Activated T-cell treated with anti-CD3 and anti-CD28 coated beads for 1 hour (primary cell): ENCODE results near the gene KAT6B.
"Not testable (repeated sequence)": the region's sequence is repeated elsewhere in the genome, so short reads cannot be mapped to it uniquely, and the experiment has no call there.

Experiments
- DNase-seq: peaks from one replicate; pipeline ENCODE4 v3.0.0-alpha.2; 2020; ENCODE audit warnings: low read depth

The KAT6B gene

DNA sequence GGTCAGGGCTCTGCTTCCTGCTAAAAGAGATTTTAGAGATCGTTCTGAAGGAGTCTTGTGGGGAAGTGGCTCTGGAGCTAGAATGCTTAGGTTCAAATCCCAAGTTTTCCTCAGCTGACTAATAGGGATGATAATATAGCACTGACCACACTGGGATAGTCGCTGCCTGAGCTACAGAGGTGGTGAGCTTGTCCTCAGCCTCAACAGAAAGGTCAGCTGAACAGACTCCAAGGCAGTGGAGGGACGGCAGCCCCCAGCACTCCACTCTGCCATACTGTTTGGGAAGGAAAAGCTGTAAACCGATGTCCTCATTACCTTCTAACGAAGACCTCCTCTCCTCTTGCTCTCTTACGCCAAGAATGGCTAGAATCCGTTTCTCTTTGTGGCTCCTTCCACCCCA, 36.2 kb downstream of the KAT6B start:
- DNase-seq = no peak

DNA sequence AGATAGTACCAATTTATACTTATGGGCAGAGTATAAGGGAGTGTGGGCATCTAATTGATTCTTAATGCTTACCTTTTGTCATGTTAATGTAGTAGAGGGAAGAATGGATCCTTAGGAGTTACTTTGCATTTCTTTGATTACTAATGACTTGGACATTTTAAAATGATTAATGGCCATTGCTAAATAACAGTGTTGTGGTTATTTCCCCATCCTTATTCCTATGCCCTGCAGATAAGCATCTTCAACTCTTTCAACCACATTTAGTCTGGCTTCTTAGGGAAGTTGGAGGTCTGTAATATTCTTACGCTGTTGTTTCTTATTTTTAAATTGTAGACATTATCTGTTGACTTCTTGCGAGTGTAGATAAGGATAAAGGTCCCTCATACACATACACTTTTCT, 37.2 kb downstream of the KAT6B start:
- DNase-seq = no peak

DNA sequence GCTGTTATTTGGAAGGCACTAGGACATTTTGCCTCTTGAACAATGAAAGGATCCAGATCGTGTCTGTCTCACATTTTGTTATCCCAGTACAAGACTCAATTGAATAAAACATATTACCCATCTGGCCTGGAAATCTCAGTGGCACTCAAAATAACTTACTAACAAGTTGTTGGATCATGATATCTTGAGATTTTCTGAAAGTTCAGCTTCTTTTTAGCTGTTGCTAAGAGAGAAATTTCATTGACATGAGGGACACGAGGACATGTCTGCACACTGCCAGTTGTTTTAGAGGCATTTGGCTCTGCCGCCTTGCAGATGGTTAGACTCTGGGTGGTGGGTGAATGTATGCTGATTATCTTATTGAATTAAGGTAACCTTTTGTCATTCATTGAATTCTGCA, 41.0 kb downstream of the KAT6B start:
- DNase-seq = no peak

DNA sequence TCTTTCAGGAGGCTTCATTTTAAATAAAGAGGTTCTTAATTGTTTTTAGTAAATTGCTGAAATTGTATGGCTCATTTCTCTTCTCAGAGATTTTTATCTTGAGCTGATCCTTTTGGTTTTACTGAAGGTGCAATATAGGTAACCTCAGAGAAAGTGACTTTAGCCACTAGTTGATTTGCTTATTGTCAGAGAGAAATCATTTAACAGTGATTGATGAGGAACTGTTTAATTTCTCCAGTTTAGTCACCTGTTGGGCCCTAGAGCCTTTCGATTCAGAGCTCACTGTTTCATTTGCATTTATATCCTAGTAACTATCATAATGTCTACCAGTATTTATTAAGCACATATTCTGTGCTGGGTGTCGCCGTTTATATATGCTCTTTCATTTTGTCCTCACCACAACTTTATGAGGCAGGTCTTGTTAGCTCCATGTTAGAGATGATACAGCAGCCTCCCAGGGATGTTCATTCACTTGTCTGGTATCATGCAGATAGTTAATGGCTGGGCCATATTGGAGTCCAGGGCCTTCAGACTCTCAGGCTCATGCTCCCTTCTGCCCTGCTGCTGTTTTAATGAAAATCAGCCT, 42.1 kb downstream of the KAT6B start:
- DNase-seq = no peak

DNA sequence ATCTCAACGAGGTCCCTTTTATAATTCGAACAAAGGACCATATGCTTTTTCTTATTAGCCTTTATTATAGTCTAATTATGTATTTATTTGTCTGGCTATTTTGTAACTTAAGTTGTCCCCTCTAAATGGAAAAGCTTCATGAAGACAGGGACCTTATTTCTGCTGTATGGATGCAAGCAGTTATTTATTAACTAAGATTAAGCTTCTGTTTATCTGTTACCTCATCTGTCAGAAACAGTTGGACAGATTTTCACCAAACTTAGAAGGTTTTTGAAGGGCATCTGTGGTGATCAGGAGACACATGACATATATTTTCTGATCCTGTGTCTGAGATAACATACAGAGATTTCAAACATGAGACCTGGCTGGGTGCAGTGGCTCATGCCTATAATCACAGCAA, 43.2 kb downstream of the KAT6B start:
- no peak for DNase-seq

DNA sequence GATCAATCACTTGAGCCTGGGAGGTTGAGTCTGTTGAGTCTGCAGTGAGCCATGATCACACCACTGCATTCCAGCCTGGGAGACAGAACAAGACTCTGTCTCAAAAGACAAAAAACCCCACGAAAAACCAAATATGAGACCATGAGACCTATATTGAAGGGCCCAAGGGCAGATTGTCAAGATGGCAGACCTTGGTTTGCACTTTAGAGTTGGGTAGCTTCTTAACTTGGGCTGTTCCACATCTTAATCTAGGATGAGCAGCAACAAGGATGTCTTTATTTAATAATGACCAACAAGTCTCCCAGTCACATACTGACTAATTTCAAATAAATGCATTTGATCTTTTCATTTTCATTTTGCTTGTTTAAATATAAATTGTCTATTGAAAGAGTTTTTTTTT, 43.8 kb downstream of the KAT6B start:
- no peak for DNase-seq

DNA sequence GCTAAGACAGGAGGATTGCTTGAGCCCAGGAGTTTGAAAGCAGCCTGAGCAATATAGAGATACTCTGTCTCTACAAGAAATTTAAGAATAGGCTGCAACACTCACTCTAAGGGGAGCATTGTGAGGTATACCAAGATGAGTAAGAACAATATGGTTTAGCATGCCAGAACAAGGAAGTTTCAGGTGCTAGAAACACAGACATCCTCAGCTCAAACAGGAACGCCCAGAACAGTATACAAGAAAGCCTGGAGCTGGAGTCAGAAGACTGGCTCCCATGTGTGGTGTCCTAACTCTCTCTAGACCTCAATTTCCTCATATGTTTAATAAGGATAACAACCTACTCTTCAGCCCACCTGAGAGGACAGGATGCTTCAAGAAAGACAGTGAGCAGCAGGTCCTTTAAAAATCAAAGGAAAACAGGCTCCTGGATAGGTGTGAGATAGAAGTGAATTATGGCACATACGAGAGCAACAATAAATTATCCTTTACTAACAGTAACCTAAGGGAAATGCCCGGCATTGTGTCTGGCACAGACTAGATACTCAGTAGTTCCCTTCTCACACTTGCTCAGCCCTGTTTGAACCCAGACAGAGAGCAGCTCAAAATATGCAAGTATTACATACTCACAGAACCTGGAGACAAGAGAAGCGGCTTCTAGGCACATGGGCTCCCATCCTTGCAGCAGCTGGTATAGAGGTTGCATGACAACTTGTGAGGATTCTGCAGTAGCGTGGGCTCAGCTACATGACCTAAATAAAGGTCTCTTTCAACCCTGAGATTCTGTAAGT, 45.4 kb downstream of the KAT6B start:
- no peak for DNase-seq

DNA sequence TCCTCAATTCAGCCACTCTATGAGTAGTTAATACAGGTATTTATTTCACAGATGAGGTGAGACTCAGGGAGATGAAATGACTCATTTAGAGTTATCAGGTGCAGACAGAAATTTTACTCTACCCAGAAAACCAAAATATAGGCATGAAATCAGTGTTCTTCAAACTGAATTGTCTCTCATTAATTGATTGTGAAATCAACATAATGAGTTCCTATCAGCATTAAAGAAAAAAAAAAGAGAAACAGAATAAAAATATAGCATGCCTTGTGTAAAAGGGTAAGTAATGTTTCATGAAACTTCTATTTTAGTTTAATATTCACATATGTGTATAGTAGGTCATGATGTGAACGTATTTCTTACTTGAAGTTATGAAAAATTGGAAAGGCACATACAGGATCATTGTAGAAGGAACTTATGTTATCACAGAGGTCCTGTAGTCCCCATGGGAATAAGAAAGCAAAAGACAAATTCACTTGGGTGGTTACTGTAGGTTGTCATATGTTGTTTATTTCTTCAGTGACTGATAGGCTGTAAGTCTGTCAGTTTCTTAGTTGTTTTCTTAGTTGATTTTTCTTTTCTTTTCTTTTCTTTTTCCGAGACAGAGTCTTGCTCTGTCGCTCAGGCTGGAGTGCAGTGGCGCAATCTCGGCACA, 47.5 kb downstream of the KAT6B start:
- DNase-seq = no peak

DNA sequence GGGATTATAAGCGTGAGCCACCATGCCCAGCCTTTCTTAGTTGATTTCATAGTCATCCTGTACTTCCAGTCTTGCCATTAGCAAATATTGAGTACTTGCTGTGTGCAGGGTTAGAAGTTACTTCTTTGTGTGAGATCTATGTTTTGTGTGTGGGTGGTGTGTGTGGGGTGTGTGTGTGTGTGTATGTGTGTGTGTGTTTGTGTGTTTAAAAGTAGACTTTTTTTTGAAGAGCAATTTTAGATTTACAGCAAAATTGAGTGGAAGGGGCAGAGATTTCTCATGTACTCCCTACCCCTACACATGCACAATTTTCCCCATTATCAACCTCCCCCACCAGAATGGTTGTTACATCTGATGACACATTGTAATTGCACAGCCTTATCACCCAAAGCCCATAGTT, 48.2 kb downstream of the KAT6B start:
- DNase-seq = no peak

DNA sequence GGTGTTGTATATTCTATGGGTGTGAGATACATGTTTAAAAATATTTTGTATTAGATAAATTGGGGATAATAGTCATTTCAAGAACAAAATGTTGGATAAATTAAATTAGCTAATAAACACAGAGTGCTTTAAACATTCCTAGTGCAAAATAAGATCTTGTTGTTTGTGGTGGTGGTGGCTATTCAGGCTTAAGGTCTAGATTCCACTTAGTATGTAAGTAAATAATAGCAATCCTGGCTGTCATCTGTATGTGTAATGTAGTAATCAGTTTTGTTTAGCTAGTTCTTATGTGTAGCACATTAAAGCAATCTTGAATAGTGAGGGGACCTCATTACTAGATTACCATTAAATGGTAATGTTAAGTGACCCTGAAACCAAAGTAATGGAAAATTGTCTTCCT, 48.7 kb downstream of the KAT6B start:
- no peak for DNase-seq

DNA sequence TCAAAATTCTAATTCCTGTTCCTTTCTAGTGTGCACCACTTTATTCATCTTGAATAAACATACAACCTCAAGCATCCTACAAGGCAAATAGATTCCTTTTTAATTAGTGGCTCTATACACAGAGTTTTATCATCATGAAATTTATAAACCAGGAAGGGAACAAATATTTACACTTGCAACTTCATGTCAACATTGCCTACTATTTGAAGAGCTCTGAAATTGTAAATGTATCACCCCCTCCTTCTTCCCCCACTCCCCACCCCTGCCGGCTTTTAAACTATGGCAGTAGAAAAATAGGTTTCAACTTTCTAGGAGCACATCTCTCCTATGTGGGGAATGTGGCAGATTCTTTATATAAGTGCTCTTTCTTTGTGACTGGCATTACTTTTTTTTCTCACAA, 49.6 kb downstream of the KAT6B start:
- DNase-seq = no peak

DNA sequence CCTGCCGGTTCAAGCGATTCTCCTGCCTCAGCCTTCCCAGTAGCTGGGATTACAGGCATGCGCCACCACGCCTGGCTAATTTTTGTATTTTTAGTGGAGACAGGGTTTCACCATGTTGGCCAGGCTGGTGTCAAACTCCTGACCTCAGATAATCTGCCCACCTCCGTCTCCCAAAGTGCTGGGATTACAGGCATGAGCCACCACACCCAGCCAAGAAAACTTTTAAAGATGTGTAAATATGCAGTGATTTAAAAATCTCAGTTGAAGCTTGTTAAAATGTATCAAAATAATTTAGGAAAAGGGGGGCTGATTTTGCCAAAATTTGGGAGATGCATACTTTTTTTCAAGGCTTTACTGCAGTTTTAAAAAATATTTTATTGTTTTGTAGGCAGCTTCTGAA, 50.7 kb downstream of the KAT6B start:
- not testable (repeated sequence) for DNase-seq

DNA sequence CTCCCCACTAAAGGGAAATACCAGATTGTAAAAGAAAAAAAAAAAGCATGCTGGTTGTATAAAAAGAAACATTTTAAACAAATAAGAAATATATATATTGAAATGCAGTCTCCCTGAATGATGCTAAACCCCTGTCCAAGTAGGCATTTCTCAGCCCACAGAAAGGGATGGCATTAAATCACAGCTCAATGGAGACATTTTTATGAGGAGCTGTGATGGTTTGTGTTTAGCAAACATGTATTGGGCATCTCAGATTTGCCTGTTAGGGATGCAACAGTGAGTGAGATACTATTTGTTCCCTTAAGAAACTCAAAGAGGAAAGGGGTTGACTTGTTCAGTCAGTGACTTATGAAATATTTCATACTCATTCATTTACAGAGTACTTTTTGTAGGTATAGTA, 51.5 kb downstream of the KAT6B start:
- DNase-seq = no peak

DNA sequence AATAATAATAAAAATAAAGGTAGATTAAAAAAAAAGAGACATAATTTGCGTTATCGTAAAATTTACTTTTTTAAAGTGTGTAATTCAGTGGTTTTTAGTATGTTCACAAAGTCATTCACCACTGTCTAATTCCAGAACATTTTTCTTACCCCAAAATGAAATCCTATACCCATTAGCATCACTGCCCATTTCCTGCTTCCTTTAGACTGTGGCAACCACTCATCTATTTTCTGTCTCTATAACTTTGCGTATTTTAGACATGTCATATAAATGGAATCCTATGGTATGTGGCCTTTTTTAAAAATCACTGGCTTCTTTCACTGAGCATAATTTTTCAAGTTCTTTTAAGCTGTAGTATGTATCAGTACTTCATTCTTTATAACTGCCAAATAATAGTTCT, 53.6 kb downstream of the KAT6B start:
- DNase-seq = no peak

DNA sequence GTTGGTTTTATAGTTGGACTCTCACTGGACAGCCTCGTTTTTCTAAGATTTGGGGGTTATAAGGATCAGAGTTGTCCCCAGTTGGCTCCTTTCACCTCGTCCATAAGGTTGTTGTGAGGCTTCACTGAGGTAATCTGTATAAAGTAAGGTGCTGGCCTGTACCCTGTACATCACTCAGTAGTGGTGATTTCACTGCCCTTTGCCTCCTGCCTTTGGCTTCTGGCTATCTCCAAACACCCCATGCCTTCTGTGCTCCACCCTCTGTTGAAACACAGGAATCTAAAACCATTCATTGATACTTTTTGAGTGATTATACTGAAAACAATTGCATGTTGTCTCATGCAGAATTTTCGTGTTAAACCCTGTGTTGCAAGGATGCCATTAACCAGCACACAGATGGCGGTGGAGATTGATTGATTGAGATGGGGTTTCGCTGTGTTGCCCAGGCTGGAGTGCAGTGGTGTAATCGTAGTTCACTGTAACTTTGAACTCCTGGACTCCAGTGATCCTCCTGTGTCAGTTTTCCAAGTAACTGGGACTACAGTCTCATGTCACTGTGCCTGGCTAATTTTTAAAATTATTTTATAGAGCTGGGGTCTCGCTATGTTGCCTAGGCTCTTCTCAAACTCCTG, 55.0 kb downstream of the KAT6B start:
- no peak for DNase-seq

DNA sequence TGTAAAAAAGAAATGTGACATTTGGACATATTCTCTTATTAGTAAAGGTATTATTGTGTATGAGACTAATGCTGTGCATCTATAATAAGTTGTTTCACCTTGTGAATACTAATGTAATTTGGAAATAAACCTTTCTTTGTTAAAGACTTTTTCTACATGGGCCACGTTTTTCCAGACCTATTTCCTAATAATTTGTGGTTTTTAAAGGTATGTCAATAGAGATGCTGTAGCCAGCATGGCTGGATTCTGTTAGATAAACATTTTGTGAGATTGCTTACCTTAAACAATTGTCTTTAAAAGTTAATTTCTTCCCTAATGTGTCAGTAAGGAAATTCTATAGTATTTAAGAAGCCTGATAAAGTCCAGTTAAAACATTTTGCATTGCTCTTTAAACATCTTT, 56.0 kb downstream of the KAT6B start:
- no peak for DNase-seq

DNA sequence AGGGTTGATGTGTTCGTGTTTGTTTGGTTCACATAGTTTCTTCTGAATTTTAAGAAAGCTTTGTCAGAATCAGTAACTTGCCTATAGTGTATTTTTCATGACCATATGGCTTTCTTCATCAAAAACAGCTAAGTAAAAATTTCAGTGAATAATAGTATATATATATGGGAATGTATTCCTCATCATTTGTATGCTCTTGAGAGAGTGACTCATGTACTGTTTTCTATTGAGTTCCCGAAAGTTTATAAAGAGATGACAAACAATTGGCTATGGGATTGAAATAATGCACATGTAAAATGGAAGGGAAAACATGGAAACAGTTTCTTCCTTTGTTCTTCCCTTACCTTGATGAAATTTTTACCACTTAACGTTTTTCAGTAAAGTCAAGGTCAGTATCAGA, 56.4 kb downstream of the KAT6B start:
- DNase-seq = no peak

DNA sequence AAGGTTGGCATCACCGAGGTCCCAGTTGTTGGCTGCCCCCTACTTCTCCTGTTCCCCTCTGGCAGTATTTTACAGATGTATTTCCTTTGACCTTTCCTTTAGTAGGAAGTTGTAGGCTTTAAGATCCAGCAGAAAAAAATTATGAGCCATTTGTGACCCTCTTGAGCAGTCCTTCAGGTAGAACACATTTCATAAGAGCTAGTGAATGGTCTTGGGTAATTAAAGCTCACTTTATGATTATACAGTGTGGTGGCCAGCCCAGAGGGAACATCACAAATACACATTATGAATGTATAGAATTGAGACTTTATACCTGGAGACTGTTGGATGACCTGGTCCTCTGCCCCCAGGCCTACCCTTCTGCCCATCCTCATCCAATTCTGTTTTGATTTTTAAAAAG, 57.0 kb downstream of the KAT6B start:
- DNase-seq = no peak

DNA sequence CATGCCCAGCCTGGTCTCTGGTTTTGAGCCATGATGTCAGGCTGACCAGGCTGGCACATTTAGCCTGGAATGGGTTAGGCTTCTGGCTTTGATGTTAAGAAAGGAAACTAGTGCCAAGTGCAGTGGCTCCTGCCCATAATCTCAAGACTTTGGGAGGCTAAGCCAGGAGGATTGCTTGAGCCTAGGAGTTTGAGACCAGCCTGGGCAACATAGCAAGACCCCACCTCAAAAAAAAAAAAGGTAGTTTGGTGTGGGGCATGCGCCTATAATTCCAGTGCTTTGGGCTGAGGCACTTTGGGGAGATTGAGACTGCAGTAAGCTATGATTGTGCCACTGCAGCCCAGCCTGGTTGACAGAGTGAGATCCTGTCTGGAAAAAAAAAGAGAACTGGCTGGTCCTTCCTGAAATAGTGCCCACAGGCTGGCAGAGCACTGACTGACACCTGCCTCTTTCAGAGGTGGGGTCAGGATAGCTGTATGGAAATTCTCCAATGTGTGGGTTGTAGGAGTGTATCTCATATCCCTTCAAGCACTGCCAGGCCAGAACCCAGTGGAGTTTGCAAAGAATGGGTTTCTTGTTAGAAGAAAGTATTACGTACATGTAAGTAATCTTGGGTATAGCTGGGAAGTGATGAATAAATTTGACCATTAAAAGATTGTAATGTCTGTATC, 61.3 kb downstream of the KAT6B start:
- no peak for DNase-seq

DNA sequence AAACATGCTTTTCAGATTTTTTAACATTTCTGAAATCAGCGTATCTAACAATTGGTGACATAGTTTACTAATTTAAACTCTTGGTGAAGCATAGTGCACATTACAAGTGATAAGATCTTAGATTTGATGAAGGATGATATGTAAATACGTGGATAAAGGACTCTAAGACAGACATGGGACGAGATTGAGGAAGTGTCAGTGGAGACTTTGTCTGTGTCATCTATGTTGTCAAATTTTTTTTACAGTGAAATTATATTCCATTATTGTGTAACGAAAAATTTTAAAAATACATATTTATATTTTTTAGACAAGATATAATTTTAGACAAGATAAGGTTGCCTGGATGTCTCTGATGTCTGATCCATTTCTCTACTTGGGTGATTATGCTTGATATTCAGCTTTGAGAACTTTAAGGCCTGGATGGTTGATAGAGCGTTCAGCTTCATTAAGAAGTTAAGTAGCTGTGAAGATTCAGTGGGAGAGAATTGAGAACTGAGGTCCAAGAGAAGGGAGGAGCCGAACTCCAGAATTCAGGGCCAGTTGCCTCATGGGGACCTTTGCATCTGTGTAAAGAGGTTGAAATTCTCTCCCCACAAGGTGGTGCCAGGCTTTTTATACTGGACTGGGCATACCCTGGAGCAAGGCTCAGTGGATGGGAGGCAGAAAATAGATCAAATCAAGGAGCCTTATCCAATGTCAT, 62.7 kb downstream of the KAT6B start:
- no peak for DNase-seq

DNA sequence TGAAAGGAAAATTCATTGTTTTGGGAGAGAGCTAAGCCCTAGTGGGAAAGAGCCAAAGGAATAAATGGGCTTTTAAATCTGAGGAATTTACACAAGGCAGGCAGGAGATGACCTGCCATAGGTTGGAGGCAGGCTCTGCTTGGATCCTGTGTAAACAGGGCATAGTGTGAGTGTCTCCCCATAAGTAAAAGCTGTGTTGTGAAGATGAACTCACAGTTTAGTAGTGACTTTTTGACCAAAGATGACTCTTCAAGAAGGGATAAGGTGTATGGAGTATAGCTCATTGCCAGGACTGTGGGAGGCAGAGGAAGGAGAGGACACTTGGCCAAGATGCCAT, 63.2 kb downstream of the KAT6B start:
- no peak for DNase-seq

DNA sequence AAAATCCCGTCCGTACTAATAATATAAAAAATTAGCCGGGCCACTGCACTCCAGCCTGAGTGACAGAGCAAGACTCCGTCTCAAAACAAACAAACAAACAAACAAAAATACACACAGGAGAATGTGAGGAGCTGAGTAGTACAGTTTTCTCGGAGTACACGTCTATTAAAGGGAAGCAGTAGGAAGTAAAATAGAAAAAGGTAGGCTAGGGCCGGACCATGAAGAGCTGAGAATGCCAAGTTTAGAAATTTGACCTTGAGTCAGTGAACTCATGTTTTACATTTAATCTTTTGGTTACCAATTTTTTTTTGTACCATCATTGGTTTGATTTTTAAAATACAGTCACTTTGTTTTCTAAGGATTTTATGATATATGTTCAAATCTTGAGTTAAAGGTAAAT, 64.1 kb downstream of the KAT6B start:
- DNase-seq = no peak
